Measurements from ENCODE around the gene MYO3B. TPM values are rescaled to one million over a fixed set of nuclear protein-coding genes. Genes with fewer than 3 reads are reported as not detected.
A peak's percentile ranks its signal among the peaks of the same experiment; 100 is the strongest.

MYO3B gene
- total and polyA plus RNA-seq, 2 of the 8 experiments (the other 6 are each of a cell fraction or from before 2014, with no cell fraction given) = 0.17 to 0.19 TPM

- WGBS, 2 experiments (ENCODE audit: extremely low coverage in 1 of 2, insufficient coverage in 1 of 2, insufficient read length in 1 of 2, insufficient replicate concordance in 2 of 2, low coverage in 1 of 2, low lambda C conversion rate in 2 of 2, missing lambda C conversion rate in 1 of 2) = 92% methylated on average over 4 of the region's 4 CpGs; no CpG with 5 or more reads in 1 of the 2 experiments
- no peak overlapping the region for H2BK5ac ChIP-seq (ENCODE audit: low read depth, low read length)
- H3K4me3 ChIP-seq (ENCODE audit: extremely low read depth in 1 of 4, insufficient read depth in 2 of 4, low read depth in 3 of 4, low read length in 4 of 4) = no peak overlapping the region
- no peaks in the 10 kb centered on the region for H3K9me3 ChIP-seq (ENCODE audit: insufficient read depth in 2 of 2, low read depth in 1 of 2, low read length in 1 of 2)
- no peak overlapping the region for H2BK20ac ChIP-seq (ENCODE audit: low read length)
- DNase-seq (ENCODE audit: low read depth in 1 of 2, low spot score in 2 of 2) = no peak
- no peak overlapping the region for H2AK5ac ChIP-seq (ENCODE audit: low read depth, low read length)
- H4K8ac ChIP-seq (ENCODE audit: extremely low read depth, insufficient read depth, low read length) = no peak overlapping the region
- no peak overlapping the region for H3K27ac ChIP-seq (ENCODE audit: low read depth, low read length)
- no peak overlapping the region for H4K91ac ChIP-seq (replicated peaks; ENCODE audit: insufficient read length, low read length)
- ChIA-PET POLR2A (ENCODE audit: partially characterized antibody) (no interaction called here), CTCF (ENCODE audit: partially characterized antibody) (interaction anchor here (0.5 to 0.7 kb wide), 2 partner anchors 163 to 288 kb away, joined by 3 read pairs; no protein-coding TSS in a partner anchor)
- H3K23me2 ChIP-seq (ENCODE audit: low read depth, low read length) = no peaks in the 10 kb centered on the region; the same call in 1 of the 2 replicates
- no peak overlapping the region for H3K4ac ChIP-seq (replicated peaks; ENCODE audit: insufficient read length, low read depth, low read length)
- 0 out of 2 replicates have a peak overlapping the region, but pooled peaks have one; percentile 33 for H2BK15ac ChIP-seq (ENCODE audit: low read length)
- H3K4me1 ChIP-seq (replicated peaks in 1 of 4; ENCODE audit: control insufficient read depth in 3 of 4, insufficient read depth in 4 of 4, low read length in 3 of 4) = peaks cover 0 to 5% (median 5%) of the 10 kb centered on the region in 4 experiments; a peak in 3 of 7 replicates
- no peaks in the 10 kb centered on the region for H3K79me1 ChIP-seq (ENCODE audit: low read depth, low read length)
- H3K4me2 ChIP-seq (ENCODE audit: insufficient read depth in 1 of 2, low read depth in 2 of 2, low read length in 2 of 2) = no peak overlapping the region
- H3K14ac ChIP-seq (ENCODE audit: insufficient read length) = no peak overlapping the region
- H3K18ac ChIP-seq (ENCODE audit: extremely low read depth, low read length) = no peak overlapping the region
- no peaks in the 10 kb centered on the region for H3K27me3 ChIP-seq (replicated peaks in 1 of 4; ENCODE audit: control insufficient read depth in 3 of 4, extremely low read depth in 1 of 4, insufficient read depth in 3 of 4, low read length in 3 of 4)
- H4K5ac ChIP-seq (ENCODE audit: insufficient read length, low read depth, low read length) = no peak overlapping the region
- H3K79me2 ChIP-seq (ENCODE audit: control insufficient read depth in 1 of 2, insufficient read depth in 2 of 2, low read length in 2 of 2) = no peaks in the 10 kb centered on the region
- no peak overlapping the region for H2AFZ ChIP-seq (ENCODE audit: low read length)
- no peak overlapping the region for H2BK120ac ChIP-seq (replicated peaks; ENCODE audit: low read depth, low read length)
- no peak for FAIRE-seq
- TF ChIP-seq MAFK (IDR thresholded peaks at IDR 0.05; ENCODE audit: low read depth, low read length) (no peak), MAX (IDR thresholded peaks at IDR 0.05) (no peak)
- H3K36me3 ChIP-seq (ENCODE audit: control insufficient read depth in 2 of 4, insufficient read depth in 4 of 4, low read length in 3 of 4) = no peaks in the 10 kb centered on the region
- H2BK12ac ChIP-seq (ENCODE audit: low read depth, low read length) = no peak overlapping the region
- no peak overlapping the region for H3K23ac ChIP-seq (ENCODE audit: insufficient read length)
- H4K20me1 ChIP-seq (replicated peaks in 1 of 2; ENCODE audit: control insufficient read depth in 1 of 2, insufficient read depth in 2 of 2, low read length in 2 of 2) = no peaks in the 10 kb centered on the region
- no peak overlapping the region for H3K9ac ChIP-seq (replicated peaks in 1 of 4; ENCODE audit: extremely low read depth in 1 of 4, low read depth in 3 of 4, low read length in 3 of 4)
- no peak overlapping the region for H3K56ac ChIP-seq (replicated peaks; ENCODE audit: insufficient read length, low read depth, low read length)
Observed at GRCh38 chr2:170533156-170533555, 355.2 kb downstream of the MYO3B start.
